Measurements from ENCODE around the gene EPHB2.
"Not testable (repeated sequence)": the region's sequence is repeated elsewhere in the genome, so short reads cannot be mapped to it uniquely, and the experiment has no call there.

EPHB2 gene

DNA sequence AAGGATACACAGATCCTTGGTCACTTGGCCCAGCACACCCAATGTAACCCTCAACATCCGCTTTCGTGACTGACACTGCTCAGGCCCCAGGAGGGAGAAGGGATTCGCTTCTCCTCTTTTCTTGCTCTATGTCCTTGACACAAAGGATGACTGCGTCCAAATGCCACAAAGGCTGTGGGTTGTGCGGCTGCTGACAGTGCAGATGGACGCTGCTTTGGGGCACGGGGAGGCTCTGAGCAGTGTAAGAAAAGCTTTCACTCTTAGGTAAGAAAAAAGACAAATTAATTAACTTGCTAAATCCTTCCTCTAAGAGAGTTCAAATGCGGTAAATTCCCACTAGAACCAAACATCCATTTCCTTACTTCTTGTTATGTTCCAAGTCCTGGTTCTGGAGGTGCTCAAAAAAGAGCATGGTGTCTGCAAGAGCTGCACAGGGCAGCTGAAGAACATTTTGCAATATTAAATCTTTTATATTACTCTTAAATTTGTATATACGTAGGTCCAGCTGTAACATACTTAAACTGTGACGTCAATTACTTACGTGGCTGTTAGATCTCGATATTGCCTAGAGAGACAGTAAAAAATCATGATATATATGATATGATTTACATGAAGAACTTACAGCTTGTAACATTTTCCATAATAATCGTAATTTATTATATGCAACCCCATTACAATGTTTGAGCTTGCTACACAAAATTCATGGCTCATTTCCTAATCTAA lies 19.4 kb upstream of the EPHB2 start:
- DNase-seq, result no peak

GRCh38 chr1:22694172-22694571 lies 16.5 kb upstream of the EPHB2 start:
- no peak for DNase-seq

DNA sequence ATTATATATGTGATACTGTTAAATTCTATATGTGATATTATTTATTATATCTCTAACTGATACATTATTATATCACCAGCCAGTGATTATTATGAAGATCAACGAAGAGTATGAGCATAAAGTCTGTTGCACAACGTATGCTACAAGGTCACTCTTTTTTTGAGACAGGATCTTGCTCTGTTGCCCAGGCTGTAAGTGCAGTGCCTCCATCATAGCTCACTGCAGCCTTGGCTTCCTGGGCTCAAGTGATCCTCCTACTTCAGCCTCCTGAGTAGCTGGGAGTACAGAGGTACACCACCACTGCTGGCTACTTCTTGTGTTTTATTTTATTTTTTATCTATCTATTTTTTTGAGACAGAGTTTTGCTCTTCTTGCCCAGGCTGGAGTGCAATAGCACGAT lies 14.0 kb upstream of the EPHB2 start:
- DNase-seq, result no peak

- DNase-seq, result no peak
Observed at GRCh38 chr1:22697980-22698379, 12.7 kb upstream of the EPHB2 start.

DNA sequence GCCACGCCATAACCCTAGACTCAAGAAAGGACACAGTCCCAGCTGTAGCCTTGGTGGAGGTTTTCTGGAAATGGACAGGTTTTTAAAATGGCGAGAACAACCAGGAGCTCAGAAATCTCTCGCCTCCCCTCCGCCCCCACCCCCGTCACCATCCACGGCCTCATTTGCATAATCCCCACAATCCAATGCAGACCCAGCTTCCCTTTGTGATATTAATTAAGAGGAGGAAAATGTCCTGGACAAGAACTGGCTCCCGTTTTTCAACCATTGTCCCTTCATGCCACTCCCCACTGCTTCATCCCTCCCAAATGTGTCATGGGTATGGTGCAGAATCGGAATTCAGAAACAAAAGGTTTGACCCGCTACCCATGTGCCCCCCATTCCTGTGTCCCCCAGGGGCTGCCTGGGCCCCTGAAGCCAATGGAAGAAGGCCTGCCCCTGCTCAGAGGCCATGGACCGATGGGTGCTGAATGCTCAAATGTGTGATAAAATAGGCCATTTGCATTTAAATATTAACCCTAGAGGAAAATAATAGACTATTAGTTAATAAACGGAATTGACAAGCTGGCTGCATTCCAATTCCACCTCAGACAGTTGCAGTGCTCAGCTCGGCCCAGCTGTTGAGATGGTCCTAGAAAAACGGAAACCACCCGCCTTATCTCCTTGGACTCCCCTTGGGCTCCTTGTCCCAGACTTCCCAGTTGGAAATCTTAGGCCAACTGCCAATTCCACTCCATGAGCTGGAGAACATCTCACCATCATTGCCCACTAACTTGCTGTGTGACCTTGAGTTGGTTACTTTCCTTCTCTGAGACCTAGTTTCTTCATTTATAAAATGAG lies 10.7 kb upstream of the EPHB2 start:
- no peak for DNase-seq

- no peak for DNase-seq
Observed at GRCh38 chr1:22702296-22703085, 8.1 kb upstream of the EPHB2 start.

GRCh38 chr1:22704440-22705067 lies 6.1 kb upstream of the EPHB2 start:
- peak; percentile 80 for DNase-seq

GRCh38 chr1:22705586-22705985 lies 5.1 kb upstream of the EPHB2 start:
- DNase-seq, result no peak

DNA sequence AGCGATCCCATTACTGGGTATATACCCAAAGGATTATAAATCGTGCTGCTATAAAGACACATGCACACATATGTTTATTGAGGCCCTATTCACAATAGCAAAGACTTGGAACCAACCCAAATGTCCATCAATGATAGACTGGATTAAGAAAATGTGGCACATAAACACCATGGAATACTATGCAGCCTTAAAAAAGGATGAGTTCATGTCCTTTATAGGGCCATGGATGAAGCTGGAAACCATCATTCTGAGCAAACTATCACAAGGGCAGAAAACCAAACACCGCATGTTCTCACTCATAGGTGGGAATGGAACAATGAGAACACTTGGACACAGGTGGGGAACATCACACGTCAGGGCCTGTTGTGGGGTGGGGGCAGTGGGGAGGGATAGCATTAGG lies 4.5 kb upstream of the EPHB2 start:
- DNase-seq, result not testable (repeated sequence)

- DNase-seq, result no peak
Observed at GRCh38 chr1:22708777-22709176, 1.9 kb upstream of the EPHB2 start.

GRCh38 chr1:22709227-22709626 lies 1.4 kb upstream of the EPHB2 start:
- no peak for DNase-seq

DNA sequence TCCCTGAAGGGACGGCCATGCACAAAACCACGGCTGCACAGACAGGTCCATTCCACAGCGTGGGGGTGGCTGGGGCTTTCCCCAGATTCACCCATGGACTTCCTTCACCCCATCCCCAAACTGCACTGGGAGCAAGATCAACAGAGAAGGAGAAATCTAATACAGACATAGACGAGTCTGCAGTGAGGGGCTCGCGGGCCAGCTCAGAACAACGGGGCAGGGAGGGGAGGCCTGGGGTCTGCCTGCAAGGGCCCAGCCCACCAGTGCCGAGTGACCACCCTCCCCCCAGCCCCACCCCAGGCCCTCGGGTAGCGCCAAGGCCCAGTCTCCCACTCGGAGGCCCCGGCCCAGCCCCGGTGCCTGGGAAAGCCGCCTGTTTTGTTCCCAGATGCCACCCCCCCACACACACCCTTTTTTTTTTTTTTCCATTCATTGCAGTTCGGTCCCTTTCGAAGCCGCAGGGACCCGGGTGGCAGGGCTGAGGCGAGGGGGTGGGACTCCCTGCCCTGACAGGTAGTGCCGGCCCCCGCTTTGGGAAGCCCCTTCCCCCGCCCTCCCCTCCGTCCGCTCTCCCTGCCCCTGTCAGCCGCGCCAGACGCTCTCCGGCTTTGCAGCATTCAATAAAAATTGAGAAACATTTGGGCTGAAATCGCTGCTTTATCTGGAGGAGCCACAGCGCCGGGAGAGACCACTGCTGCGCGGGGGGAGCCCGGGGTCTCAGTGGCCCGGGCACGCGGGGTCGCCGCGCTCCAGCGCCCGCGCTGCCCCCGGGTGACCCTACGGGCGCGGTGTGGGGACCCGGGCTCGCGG lies 543 bp upstream of the EPHB2 start:
- DNase-seq, result peak; percentile 46

DNA sequence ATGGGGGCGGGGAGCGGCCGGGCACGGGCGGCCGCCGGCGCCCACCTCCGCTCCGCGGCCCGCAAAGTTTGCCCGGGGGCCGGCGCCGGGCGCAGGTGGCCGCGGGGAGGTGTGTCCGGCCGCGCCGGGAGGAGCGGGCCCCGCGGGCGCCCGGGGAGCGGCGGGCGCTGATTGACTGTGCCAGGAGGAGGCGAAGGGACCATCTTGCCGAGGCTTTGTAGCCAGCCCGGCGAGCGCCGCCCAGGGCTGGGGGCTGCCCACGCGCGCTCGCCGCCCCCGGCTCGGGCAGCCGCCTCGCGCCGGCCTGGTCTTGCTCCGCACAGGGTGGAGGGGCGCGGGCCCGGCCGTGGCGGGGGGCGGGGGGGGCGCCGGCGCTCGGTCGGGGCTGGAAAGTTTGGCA lies 432 bp downstream of the EPHB2 start:
- DNase-seq, result no peak

DNA sequence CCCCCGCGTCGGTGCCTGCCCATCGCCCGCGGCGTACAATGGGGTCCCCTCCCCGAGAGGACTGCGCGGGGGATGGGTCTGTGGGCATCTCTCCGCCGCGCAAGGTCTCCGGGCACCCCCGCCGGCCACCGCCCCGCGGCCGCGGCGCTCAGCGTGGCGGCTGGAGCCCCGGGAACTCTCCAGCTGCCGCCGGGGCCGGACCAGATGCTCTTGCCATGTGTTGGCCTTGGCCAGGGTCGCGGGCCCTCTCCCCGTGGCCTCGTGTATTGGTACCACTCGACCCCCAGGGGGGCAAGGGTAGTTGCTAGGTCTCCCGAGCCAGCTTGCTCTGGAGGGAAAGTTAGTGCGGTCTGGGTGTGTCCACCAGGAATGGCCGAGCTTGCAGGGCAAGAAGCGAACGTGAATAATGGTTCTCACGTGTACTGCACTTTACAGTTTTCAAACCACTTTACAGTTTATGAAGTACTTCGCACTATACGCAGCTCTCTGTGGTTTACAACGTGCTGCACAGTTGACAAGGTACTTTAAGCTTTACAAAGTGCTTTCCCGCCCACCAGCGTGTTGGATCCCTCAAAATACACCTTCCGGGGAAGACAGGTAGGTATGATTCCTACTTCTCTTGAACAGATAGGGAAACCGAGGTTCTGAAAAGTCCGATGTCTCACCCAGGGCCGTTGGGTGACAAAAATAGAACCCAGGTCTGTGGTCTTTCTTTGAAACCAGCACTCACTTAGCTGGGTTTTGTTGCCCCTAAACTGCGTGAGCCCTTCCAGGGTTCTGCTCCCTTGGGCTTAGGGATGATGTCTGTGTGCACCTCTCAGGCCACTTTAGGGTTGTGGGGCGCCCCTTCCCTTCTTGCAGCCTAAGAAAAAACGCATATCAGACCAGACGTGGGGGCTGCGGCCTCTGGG lies 1.2 kb downstream of the EPHB2 start:
- no peak for DNase-seq

GRCh38 chr1:22712502-22713271 lies 2.0 kb downstream of the EPHB2 start:
- DNase-seq, result no peak

- DNase-seq, result no peak
Observed at GRCh38 chr1:22714455-22714854, 3.8 kb downstream of the EPHB2 start.

GRCh38 chr1:22717037-22717760 lies 6.6 kb downstream of the EPHB2 start:
- DNase-seq, result no peak

GRCh38 chr1:22721122-22721873 lies 10.7 kb downstream of the EPHB2 start:
- no peak for DNase-seq

All from NCI-H1436 (cell line).